ENCODE results near the gene UBALD1. TPM values are rescaled to one million over a fixed set of nuclear protein-coding genes. Genes with fewer than 3 reads are reported as not detected.

The UBALD1 gene
- polyA plus RNA-seq, 1 donor (not counting 4 experiments of a cell fraction or from before 2014, with no cell fraction given), result 4.0 TPM

DNA sequence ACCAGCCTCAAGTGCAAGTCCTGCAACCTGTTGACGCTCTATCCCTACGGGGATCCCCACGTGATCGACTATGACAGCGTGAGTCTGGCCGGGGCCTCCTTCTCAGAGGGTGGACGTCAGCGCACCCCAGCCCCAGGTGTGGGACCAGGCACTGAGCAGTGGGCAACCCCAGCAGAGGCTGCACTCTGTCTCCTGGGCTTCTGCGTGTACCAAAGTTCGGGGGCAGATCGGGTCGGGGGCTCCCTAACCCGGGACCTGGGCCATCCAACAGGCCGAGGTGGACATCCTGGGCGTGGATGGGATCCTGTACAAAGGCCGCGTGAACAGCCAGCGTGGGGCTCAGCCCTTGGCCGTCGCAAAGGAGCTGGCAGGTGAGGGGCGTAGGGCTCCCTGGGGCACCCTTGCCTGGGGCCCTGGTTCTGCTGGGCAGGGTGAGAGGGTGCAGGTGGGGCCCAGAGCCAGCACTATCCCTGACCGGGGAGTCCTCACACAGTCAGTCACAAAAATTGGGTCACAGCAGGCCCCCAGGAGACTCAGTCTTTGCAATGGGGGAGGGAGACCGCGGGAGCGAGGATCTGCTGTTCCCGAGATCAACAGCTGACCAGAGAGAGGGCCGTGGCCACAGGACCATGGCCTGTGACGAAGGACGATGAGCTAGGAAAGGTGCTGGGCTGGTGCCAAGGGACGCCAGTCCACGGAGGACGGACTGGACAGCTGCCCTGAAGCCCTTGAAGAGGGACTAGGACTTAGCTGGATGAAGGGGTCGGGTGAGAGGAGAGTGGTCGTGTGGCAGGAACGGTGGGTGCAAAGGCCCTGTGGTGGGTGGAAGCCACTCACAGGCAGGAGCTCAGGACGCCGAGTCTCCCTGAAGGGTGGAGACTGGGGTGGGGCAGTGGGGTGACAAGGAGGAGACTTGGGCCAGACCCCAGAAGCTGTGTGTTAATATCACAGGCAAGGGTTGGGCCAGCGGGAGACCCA, 20.0 kb downstream of the UBALD1 start:
- no peak for DNase-seq (ENCODE audit: low read depth, low spot score)
- H3K9me3 ChIP-seq (ENCODE audit: control insufficient read depth, low read depth, low read length), result no peaks in the 10 kb centered on the region
- H2AFZ ChIP-seq (ENCODE audit: control insufficient read depth, low read length), result no peak overlapping the region
- no peak overlapping the region for H3K4me2 ChIP-seq (ENCODE audit: control insufficient read depth, extremely low read depth, insufficient read depth, low read depth, low read length)
- H3K9ac ChIP-seq (ENCODE audit: control insufficient read depth, extremely low read depth, insufficient read depth, low read length), result no peak overlapping the region
- no peak overlapping the region for H3K4me3 ChIP-seq (ENCODE audit: control insufficient read depth in 2 of 3, extremely low read depth in 1 of 3, insufficient read depth in 2 of 3, low read depth in 1 of 3, low read length in 3 of 3)
- H3K36me3 ChIP-seq (ENCODE audit: control insufficient read depth in 2 of 2, extremely low read depth in 1 of 2, insufficient read depth in 2 of 2, low read length in 2 of 2), result no peaks in the 10 kb centered on the region
- no peaks in the 10 kb centered on the region for H4K20me1 ChIP-seq (ENCODE audit: control insufficient read depth, extremely low read depth, insufficient read depth, low read length)
- H3K9me1 ChIP-seq (ENCODE audit: control insufficient read depth, extremely low read depth, insufficient read depth, low read length), result no peaks in the 10 kb centered on the region
- peaks cover 9% of the 10 kb centered on the region for H3K4me1 ChIP-seq (ENCODE audit: control insufficient read depth, extremely low read depth, insufficient read depth, low read length)
- FAIRE-seq, result no peak
- no peaks in the 10 kb centered on the region for H3K79me2 ChIP-seq (ENCODE audit: control insufficient read depth, insufficient read depth, low read length)
- dilution Hi-C loops (cut with MboI; ENCODE audit: extremely low pct_ligation_motif_present, low sequenced_read_pairs), result no loop called here
- H3K27ac ChIP-seq (ENCODE audit: control insufficient read depth, insufficient read depth, low read length), result no peak overlapping the region
- no peaks in the 10 kb centered on the region for H3K27me3 ChIP-seq (ENCODE audit: control insufficient read depth, extremely low read depth, insufficient read depth, low read length)
- TF ChIP-seq CTCF (optimal IDR thresholded peaks at IDR 0.05 in 1 of 3, IDR thresholded peaks at IDR 0.05 in 1 of 3, conservative IDR thresholded peaks at IDR 0.05 in 1 of 3; ENCODE audit: extremely low read depth in 1 of 3, insufficient read depth in 2 of 3, low read length in 3 of 3), result no peak
- no peak for TF ChIP-seq EZH2 (IDR thresholded peaks at IDR 0.05; ENCODE audit: low read length)

GRCh38 chr16:4593086-4593485, 21.6 kb downstream of the UBALD1 start:
- DNase-seq (ENCODE audit: low read depth, low spot score), result no peak
- H3K27me3 ChIP-seq (ENCODE audit: control insufficient read depth, extremely low read depth, insufficient read depth, low read length), result no peaks in the 10 kb centered on the region
- H3K9me3 ChIP-seq (ENCODE audit: control insufficient read depth, low read depth, low read length), result no peaks in the 10 kb centered on the region
- no peaks in the 10 kb centered on the region for H4K20me1 ChIP-seq (ENCODE audit: control insufficient read depth, extremely low read depth, insufficient read depth, low read length)
- H2AFZ ChIP-seq (ENCODE audit: control insufficient read depth, low read length), result no peak overlapping the region
- no peak overlapping the region for H3K27ac ChIP-seq (ENCODE audit: control insufficient read depth, insufficient read depth, low read length)
- FAIRE-seq, result no peak
- no peaks in the 10 kb centered on the region for H3K79me2 ChIP-seq (ENCODE audit: control insufficient read depth, insufficient read depth, low read length)
- H3K4me1 ChIP-seq (ENCODE audit: control insufficient read depth, extremely low read depth, insufficient read depth, low read length), result peaks cover 9% of the 10 kb centered on the region
- TF ChIP-seq EZH2 (IDR thresholded peaks at IDR 0.05; ENCODE audit: low read length) (no peak), CTCF (optimal IDR thresholded peaks at IDR 0.05 in 1 of 3, IDR thresholded peaks at IDR 0.05 in 1 of 3, conservative IDR thresholded peaks at IDR 0.05 in 1 of 3; ENCODE audit: extremely low read depth in 1 of 3, insufficient read depth in 2 of 3, low read length in 3 of 3) (no peak)
- H3K36me3 ChIP-seq (ENCODE audit: control insufficient read depth in 2 of 2, extremely low read depth in 1 of 2, insufficient read depth in 2 of 2, low read length in 2 of 2), result no peaks in the 10 kb centered on the region
- H3K9me1 ChIP-seq (ENCODE audit: control insufficient read depth, extremely low read depth, insufficient read depth, low read length), result no peaks in the 10 kb centered on the region
- H3K4me2 ChIP-seq (ENCODE audit: control insufficient read depth, extremely low read depth, insufficient read depth, low read depth, low read length), result no peak overlapping the region
- dilution Hi-C loops (cut with MboI; ENCODE audit: extremely low pct_ligation_motif_present, low sequenced_read_pairs), result no loop called here
- no peak overlapping the region for H3K4me3 ChIP-seq (ENCODE audit: control insufficient read depth in 2 of 3, extremely low read depth in 1 of 3, insufficient read depth in 2 of 3, low read depth in 1 of 3, low read length in 3 of 3)
- H3K9ac ChIP-seq (ENCODE audit: control insufficient read depth, extremely low read depth, insufficient read depth, low read length), result no peak overlapping the region
